Activated CD8-positive, alpha-beta memory T cell treated with anti-CD3 and anti-CD28 coated beads, Interleukin-2, amount 50 U/mL, for 24 hours (primary cell): ENCODE measurements around the gene LGALS9C.
"Not testable (repeated sequence)": the region's sequence is repeated elsewhere in the genome, so short reads cannot be mapped to it uniquely, and the experiment has no call there.

Experiments used
- DNase-seq: peaks from one replicate; pipeline ENCODE4 v3.0.0-alpha.2; 2020; ENCODE audit errors: extremely low read depth

The LGALS9C gene

DNA sequence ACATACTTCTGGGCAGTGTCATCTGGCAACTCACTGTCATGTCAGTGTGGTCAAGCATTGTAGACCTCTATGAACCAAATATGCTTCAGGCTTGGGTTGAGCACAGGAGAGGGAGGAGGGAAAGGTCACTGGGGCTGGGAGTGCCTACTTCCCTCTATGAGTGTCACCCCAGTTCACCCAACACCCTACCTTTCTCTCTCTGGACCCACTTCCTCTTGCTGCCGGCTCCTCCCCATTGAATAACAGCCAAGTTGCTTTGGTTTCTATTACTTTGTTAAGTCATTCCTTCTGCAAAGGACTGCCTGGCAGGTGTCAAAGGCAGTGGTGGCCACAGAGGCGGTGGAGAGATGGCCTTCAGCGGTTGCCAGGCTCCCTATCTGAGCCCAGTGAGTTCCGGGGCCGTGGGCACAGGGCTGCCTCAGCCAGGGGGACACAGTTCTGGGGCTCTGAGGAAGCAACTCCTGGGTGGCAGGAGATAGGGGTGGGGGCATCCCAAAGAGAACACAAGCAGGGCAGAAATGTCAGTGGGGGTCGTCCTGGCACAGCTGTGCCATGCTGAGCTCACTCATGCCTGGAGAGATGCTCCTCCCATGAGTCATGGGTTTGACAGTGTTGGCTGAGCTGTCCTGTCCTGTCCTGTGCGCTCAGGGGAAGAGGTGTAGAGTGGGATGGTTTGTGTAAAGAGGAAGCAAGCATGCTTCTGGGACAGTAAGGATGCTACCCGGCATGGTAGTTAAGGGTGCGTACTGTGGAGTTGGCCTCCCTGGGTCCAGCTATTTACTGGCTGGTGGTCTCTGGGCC, at the start of gene LGALS9C:
Gene LGALS9C, plus strand, starts transcription at position 282 of the 801 bp plus-strand sequence. Its CDS starts 66 bp downstream, at position 348.
- DNase-seq, result not testable (repeated sequence)

DNA sequence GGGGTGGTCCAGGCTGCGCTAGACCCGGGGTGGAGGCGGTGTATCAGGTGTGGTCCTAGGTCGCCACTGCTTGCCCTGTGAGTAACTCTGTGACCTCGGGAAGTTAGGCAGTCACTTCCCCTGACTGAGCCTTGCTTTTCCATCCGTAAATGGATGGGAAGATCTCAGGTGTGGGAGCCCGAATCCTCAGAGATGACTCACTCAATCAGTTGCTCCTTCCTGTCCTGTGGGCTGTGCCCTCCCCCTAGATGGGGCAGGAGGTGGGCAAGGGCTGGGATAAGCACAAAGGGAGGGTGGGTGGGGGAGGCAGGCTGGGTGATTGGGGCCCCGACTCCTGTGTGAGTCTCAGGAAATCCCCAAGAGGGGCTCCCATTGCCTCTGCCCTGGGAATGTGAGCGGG, 44.4 kb upstream of the LGALS9C start:
- DNase-seq, result not testable (repeated sequence)

DNA sequence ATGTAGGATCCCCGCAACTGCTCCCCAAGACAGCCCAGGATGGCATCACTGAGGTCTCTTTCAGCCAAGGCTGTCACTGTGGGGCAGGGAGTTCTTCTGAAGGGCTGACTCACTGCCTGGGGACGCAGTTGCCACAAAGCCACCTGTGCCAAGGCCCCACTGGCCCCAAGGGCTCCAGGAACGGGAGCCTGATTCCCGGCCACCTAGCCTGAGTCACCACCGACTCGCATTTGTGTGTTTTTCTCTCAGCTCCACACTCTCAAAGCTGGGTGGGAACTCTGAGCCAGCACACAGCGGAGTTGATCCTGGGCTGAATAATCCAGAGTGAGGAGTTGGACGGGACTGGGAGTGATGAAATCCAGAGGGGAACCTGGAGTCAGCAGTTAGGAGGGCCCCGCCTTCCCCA, 37.1 kb upstream of the LGALS9C start:
- DNase-seq, result not testable (repeated sequence)

DNA sequence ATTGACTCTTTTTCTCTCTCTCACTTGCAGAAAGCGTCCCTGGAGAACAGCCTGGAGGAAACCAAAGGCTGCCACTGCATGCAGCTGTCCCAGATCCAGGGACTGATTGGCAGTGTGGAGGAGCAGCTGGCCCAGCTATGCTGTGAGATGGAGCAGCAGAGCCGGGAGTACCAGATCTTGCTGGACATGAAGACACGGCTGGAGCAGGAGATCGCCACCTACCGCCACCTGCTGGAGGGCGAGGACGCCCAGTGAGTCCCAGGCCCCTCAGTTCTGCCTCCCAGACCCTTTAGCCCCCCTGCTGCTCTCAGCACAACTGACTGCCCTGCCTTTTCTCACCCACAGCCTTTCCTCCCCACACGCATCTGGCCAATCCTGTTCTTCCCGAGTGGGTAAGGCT, 34.5 kb upstream of the LGALS9C start:
- not testable (repeated sequence) for DNase-seq

DNA sequence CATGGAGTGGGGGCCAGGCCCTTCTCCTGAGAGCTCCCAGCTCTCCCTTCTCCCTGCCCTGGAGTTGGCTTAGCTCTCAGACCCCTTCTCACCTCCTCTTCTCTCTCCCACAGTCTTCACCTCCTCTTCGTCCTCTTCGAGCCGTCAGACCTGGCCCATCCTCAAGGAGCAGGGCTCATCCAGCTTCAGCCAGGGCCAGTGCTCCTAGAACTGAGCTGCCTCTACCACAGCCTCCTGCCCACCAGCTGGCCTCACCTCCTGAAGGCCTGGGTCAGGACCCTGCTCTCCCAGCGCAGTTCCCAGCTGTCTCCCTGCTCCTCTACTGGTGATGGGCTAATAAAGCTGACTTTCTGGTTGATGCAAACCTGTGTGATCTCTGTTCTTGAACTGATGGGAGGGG, 34.1 kb upstream of the LGALS9C start:
- not testable (repeated sequence) for DNase-seq

DNA sequence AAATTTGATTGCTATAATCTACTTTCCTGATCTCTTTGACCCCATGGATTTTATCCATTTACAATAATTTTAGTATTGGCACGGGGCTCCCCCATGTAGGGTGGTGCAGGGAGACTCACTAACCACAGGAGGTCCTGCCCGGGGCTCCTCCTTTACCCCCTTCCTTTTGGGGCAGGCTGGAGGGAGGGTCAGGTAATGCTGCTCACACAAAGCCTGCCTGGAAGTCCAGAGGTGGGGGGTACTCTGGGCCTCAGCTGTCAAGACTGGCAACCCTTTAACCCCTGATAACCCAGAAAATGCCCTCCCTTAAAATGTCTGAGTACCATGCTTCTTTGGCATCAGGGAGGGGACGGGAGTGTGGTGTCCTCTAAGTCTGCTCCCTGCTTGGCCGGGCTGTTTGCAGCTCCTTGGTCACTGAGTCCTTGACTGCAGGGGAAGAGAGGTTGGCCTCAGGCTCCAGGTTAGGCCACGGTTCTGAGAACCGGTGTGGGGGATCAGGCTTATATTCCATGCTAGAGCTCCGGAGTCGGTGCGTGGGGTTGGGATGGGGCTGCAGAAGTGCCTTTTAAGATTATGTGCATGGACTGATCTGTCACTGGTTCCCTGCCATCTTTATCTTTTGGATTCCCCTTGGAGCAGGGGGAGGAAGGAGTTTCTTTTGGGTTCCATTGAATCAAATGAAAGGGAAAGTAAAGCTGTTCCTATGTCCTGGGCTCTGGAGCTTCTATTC, 28.9 kb upstream of the LGALS9C start:
- DNase-seq, result not testable (repeated sequence)

DNA sequence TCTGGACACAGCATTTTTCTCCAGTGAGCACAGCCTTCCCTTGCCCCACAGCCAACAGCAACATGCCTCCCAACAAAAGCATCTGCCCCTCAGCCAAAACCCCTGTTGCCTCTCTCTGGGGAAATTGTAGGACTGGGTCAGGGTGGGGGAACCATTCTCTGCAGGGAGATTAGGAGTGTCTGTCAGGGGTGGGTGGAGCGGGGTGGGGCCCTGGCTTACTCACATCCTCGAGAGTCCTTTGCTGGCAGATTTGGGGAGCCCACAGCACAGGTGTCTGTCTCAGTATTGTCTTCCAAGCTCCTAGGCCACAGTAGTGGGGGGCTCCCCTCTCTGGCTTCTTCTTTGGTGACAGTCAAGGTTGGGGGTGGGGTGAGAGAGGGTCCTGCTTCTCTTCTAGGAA, 28.3 kb upstream of the LGALS9C start:
- DNase-seq, result not testable (repeated sequence)

DNA sequence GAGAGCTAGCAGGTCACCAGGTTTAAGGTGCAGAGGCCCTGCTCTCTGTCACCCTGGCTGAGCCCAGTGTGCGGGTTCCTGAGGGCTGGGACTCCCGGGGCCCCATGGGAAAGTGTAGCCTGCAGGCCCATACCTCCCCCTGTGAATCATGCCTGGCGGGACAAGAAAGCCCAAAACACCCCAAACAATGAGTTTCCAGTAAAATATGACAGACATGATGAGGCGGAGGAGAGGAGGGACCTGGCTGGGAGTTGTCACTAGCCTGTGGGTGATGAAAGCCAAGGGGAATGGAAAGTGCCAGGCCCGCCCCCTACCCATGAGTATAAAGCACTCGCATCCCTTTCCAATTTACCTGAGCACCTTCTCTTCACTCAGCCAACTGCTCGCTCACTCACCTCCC, 26.8 kb upstream of the LGALS9C start:
- DNase-seq, result not testable (repeated sequence)

DNA sequence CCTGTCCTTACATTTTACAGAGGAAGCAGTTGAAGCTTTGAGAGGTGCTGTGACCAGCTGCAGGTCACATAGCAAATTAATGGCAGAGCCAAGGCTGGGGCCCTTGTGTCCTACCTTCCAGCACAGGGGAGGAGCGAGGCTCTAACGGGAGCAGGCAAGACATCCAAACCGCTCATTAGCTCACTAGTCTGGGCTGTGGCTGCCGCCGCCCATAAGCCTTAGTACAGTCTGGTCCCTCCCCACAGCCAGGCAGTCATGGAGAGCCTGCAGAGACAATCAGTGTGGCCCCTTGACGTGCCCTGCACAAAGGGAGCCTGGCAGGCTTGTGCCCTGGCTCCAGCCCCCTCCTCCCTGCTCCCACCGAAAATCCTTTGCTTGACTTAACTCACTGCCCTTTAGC, 25.6 kb upstream of the LGALS9C start:
- DNase-seq, result not testable (repeated sequence)

DNA sequence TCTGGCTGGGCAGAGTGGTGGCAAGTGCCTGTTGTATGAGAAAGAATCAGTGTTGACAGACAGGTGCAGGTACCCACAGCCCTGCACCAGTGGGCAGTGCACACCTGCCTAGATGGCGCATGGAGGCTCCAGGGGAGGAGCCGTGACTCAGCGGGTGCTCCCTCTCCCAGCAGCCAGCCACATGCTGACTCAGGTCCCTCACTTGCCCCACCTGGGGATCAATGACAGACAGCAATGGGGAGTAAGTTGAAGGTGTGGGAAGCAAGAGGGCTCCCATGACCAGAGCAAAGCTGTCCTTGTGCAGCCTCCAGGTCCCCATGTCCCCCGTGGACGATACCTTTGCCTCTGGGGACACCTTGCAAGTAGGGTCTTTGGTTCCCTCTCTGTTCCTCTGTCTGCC, 24.6 kb upstream of the LGALS9C start:
- DNase-seq, result not testable (repeated sequence)

DNA sequence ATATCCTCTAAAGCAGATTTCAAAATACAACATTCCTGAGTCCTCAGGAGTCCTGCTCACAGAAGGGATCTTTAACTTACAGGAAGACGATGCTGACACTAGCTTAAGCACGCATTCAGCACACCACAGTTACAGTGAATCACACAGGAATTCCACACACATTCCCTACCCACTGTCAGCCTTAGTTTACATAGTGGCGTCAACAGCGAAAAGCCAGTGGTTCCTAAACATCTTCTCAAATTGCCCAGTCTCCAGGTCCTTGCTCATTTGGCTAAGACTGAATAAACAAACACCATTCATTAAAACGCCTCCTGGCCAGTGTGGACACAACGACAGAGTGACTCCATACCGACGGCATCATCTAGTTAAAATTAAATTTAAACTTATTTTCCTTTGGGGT, 17.6 kb upstream of the LGALS9C start:
- not testable (repeated sequence) for DNase-seq

DNA sequence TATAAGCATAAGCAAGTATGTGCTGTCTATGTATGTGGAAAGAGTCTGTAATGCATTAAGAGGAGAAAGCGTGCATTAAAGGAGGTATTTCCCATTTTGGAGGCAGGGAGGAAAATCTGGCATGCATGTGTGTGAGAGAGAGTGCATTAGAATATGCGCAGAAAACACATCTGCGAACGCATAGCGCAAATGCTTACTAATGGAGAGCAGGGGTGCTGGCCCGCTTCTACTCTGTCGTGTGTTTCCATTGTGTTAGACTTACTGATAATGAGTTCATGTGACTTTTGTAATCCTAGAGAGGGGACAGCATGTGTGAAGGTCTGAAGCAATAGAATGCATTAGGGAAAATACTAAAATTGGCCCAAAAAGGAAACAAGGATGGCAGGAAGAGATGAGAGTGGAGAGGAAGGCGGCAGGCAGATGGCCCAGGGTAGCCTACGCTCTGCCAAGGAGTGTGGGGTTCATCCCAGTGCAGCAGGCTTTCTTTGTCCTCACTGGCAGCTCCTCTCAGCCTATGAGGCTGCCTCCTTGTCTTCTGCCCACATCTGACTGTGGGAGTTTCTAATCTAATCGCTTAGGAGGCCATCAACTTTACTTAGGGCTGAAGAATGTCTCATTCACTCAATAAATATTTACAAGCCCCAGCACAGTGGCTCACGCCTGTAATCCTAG, 12.6 kb upstream of the LGALS9C start:
- DNase-seq, result not testable (repeated sequence)

DNA sequence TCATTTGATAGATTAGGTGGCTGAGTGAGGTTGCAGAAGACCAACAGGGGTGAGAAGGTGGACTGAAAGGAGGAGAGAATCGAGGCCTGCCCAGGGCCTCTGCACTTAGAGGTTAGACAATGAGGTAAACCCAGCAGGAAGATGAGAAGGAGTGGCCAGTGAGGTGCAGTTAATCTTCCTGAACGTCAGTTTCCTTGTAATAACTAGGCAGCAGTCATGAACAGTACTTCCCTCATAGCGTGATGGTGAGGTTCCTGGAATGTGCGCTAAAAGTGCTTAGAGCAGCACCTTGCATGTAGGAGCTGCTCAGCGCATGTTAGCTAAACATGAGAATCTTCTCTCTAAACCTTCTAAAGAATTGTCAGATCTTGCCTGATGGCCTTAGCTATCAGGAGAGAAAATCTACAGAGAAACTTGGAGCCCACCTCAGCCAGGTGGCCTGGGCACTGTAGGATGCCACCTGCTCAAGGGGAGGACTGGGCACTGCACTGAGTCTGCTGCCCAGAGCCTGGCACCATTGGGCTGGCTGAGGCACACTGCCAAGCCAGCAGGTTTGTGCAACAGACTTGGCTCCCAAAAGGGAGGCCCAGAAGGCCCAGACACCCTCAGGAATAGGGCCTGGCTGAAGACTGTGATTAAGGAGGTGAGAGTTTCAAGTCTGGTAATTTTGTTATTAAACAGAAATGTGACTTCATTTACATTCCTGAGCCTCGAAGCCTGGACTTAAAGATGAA, 10.2 kb upstream of the LGALS9C start:
- DNase-seq, result not testable (repeated sequence)

DNA sequence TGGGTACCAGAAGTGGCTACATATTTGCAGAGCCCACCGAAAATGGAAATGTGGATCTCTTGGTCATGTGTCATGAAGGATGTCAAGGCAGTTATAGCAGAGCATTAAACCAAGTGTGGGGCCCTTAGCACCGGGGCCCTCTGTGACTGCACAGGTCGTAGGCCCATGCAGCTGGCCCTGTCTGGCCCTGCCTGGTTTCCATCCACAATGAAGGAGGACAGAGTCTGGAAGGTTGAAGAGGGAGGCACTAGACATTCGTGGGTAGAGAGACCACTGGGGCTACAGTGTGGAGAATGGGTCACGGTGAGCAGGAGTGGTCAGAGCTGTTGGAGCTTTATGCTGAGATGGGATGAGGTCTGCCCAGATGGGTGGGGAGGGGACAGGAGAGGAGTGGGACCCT, 9.6 kb upstream of the LGALS9C start:
- not testable (repeated sequence) for DNase-seq

DNA sequence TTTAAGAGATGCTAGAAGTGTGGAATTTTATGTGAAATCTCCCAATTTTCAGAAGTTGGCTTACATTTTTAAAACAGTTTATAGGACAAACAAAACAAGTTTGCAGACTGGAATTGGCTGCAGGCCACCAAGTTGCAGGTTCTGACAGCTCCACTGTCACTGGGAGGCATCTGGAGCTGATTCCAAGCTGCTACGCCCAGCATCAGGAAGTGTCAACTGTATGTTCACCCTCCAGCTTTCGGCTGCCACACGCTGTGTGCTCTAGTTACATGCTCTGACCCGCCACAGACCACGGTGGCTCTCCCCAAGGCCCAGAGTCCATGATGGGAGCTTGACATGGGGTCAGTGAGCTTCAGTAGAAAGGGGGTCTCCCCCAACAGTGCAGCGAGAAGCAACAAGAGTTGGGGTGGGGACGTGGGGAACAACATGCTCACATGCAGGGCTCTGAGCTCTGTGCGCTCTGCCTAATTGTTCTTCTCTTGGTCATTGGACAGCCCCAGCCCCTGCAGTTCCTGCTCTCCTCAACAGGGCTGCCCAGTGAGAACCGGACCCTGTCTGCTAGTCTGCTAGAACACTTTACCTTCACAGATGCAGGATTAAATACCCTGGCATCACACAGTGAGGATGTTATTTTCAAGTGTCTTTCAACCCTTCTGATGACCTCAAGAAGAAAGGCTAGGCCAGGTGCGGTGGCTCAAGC, 8.0 kb upstream of the LGALS9C start:
- not testable (repeated sequence) for DNase-seq

DNA sequence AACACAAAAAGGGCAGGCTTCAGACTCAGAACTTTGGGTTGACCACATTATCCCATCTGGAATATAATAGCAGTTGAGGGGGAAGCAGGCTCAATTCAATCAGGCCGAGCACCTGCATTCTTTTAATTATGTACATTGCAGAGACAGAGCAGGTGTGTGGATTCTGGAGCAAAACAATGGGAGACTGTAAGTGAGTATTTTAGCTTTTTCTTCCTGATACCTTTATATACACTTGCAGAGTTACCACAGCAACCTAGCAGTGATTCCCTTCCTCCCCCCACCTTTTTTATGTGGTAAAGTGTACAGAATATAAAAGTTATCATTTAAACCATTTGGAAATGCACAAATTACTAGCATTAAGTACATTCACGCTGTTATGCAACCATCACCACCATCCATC, 6.8 kb upstream of the LGALS9C start:
- DNase-seq, result not testable (repeated sequence)

DNA sequence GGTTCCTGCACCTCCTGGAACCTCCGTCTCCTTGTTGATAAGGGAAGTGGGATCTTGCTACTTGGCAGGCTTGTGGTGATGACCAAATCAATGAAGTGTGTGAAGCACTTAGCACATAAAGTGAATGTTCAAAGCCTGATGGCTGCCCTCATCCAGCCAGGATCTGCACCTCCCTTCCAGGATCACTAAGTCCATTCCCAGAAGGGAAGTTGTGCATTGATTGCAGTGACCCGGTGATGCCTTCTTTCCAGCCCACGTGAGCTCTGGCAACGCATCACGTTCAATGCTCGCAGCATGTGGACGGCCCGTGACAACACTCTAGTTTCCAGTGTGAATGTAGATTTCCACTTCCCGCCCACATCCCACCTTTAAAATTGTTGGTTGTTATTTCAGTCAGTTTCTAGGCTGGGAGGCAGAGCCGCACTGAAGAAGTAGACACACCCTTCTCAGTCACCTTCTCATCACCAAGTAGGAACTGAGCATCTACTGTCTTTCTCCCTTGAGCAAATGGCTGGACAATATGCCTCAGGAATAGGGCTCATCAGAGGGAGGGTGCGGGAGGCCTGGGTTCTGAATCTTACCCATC, 6.2 kb upstream of the LGALS9C start:
- DNase-seq, result not testable (repeated sequence)

DNA sequence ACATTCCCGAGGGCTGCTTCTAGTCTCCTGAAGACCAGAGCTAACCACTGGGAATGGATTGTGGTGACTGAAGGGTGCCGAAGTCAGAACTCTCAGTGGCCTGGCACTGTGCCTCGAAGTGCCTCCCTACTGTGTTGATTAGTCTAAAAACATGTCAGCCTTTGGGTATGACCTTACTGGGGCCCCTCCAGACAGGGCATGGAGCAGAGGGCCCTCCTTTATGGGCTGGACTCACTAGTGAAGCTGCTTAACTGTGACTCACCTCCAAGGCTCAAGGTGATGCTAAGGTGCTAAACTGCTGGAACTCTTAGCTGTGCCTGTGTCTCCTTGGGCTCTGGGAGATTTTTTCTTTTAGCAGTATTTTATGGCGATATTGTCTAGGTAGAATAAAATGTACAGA, 2.6 kb upstream of the LGALS9C start:
- not testable (repeated sequence) for DNase-seq

DNA sequence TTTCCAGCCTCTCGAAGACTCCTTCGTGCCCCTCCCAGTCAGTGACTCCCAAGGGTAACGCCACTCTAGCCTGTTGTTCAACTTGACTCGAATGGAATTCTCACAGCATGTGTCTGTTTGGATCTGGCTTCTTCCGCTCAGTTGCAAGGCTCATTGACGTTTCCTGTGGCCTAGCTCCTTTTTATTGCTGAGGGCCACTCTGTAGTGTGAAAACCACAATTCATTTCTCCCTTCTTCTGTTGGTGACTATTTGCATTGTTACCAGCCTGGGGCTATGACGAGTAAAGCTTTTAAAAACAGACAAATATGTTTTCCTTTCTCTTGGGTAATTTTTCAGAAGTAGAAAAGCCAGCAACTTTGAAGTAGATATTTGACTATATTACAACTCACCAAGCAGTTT, 1.8 kb upstream of the LGALS9C start:
- not testable (repeated sequence) for DNase-seq

DNA sequence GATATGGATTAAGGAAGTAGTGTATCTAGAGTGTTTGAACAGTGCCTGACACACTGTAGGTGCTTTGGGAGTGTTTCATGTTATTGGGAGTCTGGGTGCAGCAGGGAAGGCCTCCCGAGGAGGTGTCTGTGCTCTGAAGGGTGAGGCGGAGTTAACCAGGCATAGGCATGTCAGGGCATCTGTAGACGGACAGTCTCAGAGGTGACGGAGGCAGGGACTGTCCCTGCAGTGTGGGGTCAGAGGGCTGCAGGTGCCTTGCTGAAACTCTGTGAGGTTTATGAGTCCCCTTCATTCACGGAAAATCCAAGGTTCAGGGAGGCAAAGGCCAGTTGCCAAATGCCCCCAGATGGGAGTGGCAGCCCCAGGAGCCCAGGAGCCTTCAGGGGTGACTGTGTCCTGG, 778 bp downstream of the LGALS9C start:
- DNase-seq, result not testable (repeated sequence)

DNA sequence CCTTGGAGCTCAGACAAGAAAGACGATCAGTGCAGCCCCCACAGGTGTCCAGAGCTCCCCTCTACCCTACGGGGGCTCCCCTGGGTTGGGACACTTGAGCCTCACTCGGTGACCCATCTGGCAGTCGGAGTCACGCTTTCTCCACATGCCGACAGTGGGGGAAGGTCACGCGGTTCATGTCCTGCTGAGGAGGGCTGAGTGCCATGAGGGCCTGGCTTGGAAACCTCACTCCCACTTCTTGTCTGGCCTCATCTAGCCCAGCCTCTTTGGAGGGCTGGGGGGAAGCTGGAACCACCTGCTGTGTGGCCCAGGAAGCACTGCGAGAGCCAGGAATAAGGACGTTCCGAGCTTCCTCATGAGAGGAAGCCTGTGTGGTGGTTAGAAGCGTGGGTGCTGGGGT, 1.8 kb downstream of the LGALS9C start:
- not testable (repeated sequence) for DNase-seq
